Coronary artery (tissue), 2 donors: ENCODE measurements around the gene CLSTN3.

Source experiments
- DNase-seq: peaks from one replicate; pipeline ENCODE4 v3.0.0-alpha.2; 2017; ENCODE audit warnings: low spot score
- H3K27ac ChIP-seq, 2 donors: fragments of 200-600 bp; sonication (generic); one replicate each; pipeline ENCODE4 v1.5.1; 2016 to 2019
- H3K4me3 ChIP-seq: fragments of 200-600 bp; sonication (generic); 2 replicates; pipeline ENCODE4 v1.5.1; 2016; ENCODE audit warnings: mild to moderate bottlenecking, moderate library complexity
- TF ChIP-seq, protein P1 (sequence below): fragments of 200-600 bp; sonication (generic); IDR thresholded peaks from one replicate; pipeline ENCODE4 v1.5.1; 2019; ENCODE audit warnings: antibody characterized with exemption

Gene CLSTN3

DNA sequence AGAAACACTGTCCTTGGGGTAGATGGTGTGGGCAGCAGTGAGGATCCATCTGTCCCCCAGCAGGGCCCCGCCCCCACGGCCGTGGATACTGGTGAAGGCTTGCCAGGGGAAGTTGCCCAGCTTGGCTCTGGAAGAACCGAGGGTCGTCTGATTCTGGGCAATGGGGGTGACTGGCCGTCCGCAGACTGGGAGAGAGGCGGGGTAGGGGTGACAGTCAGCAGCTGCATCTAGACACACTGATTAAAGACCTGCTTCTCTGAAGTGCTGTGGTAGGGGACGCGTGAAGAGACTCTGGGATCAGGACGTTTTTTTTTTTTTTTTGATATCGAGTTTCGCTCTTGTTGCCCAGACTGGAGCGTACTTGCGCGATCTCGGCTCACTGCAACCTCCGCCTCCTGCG is 33.2 kb upstream of the CLSTN3 start:
- no peak for DNase-seq

DNA sequence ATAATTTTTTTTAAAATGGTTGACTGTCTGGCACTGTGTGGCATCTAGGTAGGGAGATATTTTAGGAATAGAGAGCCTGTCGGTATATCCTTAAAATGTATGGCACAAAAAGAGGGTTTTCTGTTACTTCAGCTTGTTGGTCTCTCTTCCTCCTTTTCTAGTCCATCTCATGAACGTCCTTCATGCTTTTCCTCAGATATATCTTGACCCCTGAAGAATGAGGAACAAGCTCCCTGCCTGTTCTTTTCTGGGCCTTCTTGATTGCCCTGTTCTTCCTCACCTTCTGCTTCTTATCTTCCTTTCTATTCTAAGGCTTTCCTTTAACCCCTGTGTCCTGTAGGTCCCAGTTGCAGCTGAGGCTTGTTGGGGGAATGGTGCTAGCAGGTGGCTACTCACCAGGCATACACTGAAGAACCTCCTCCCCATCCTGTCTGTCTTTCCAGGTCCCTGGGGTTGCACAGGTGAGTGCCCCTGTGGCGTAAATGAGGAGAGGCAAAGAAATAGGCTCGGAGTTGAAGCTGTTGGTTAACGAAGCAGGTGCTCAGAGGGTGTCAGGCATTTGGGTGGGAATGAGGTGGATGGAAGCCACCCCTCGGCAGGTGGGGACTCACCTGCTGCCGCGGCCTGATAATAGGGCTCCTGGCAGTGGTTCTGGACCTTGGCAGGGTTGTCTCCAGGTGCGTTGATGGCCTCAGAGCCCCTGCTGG is 30.7 kb upstream of the CLSTN3 start:
- no peak overlapping the region for H3K4me3 ChIP-seq
- TF ChIP-seq, protein P1, sequence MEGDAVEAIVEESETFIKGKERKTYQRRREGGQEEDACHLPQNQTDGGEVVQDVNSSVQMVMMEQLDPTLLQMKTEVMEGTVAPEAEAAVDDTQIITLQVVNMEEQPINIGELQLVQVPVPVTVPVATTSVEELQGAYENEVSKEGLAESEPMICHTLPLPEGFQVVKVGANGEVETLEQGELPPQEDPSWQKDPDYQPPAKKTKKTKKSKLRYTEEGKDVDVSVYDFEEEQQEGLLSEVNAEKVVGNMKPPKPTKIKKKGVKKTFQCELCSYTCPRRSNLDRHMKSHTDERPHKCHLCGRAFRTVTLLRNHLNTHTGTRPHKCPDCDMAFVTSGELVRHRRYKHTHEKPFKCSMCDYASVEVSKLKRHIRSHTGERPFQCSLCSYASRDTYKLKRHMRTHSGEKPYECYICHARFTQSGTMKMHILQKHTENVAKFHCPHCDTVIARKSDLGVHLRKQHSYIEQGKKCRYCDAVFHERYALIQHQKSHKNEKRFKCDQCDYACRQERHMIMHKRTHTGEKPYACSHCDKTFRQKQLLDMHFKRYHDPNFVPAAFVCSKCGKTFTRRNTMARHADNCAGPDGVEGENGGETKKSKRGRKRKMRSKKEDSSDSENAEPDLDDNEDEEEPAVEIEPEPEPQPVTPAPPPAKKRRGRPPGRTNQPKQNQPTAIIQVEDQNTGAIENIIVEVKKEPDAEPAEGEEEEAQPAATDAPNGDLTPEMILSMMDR: no peak
- no peak for DNase-seq
- H3K27ac ChIP-seq: no peak overlapping the region

More for the DNA sequence above, 33.2 kb upstream of the CLSTN3 start:
- H3K4me3 ChIP-seq: no peak overlapping the region
- TF ChIP-seq, protein P1: no peak
- H3K27ac ChIP-seq: no peak overlapping the region

DNA sequence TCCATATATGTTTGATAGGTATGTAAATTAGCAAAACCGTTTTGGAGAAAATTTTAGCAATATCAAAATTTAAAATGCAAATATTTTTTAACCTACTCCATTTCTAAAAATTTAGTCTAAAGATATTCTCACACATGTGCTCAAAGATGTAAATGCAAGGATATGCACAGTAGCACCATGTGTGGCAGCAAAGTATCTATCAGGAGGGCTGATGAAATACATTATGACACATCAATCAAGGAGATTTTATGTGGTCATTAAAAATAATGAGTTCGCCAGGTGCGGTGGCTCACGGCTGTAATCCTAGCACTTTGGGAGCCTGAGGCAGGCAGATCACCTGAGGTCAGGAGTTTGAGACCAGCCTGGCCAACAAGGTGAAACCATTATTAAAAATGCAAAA is 29.9 kb upstream of the CLSTN3 start:
- no peak overlapping the region for H3K4me3 ChIP-seq
- TF ChIP-seq, protein P1: no peak
- DNase-seq: no peak
- no peak overlapping the region for H3K27ac ChIP-seq

GRCh38 chr12:7101047-7101693 is 29.0 kb upstream of the CLSTN3 start:
- Histone ChIP-seq H3K27ac (peak overlapping the region in 1 of 2 donors; percentile 61), H3K4me3 (no peak overlapping the region)
- TF ChIP-seq, protein P1: no peak
- DNase-seq: no peak

DNA sequence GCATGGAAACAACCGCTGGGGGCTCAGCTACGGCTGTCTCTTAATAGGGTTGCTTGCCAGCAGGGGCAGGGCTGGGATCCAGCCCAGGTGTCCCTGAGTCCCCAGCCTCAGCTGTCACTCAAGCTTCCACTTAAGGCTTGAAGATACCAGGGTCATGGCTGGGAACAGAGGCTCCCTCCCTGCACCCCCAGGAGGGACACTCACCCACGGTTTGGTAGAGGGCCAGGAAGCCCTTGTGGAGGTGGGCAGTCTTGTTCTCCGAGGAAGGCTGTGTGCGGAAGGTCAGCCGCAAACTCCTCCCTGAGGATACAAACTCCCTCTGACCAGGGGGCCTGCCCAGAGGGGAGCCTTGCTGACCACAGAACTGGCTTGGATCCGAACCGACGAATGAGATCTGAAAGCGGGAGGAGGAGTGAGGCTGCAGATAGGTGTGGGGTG is 28.5 kb upstream of the CLSTN3 start:
- H3K4me3 ChIP-seq: peak overlapping the region; percentile 25
- TF ChIP-seq, protein P1: no peak
- H3K27ac ChIP-seq: peak overlapping the region in 1 of 2 donors; percentile 61
- no peak for DNase-seq

DNA sequence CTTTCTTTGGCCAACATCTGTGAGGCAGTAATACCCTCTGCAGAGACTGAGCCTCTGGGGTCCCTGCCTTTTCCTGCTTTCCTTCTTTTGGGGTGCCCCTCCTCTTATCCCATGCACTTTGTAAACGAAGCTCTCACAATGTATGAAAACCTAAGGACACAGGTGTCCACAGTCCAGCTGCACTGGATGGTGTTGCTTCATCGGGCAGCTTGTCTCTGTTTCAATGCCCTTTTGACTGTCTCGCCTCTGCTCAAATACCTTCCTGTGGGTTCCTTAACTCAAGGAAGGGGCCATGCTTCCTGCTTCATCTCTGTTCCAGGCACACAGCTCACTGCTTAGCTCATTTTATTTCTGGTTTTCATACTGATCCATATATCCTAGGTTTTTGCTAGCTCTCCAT is 27.6 kb upstream of the CLSTN3 start:
- no peak for DNase-seq
- TF ChIP-seq, protein P1: no peak
- Histone ChIP-seq H3K27ac (no peak overlapping the region), H3K4me3 (no peak overlapping the region)
